B cell (primary cell): ENCODE data around the gene PDIA2. TPM values are rescaled to one million over a fixed set of nuclear protein-coding genes. Genes with fewer than 3 reads are reported as not detected.

Experiments
- ATAC-seq: fragments of 200-7000 bp; cut with Tn5 transposase; one replicate; pipeline ENCODE4 v1.10.0; 2021; ENCODE audit warnings: low read depth, mild to moderate bottlenecking, moderate number of reproducible peaks, moderate library complexity
- CTCF ChIA-PET: fragments of 350-600 bp; sonication (Branson Sonifier 250); formaldehyde crosslinking; loops from one replicate; lab custom pipeline; 2021; ENCODE audit warnings: antibody characterized with exemption, inconsistent platforms; lab: Charles Lee
- POLR2A ChIA-PET: fragments of 350-600 bp; sonication (Branson Sonifier 250); formaldehyde crosslinking; loops from one replicate; lab custom pipeline; 2021; ENCODE audit warnings: antibody characterized with exemption; lab: Charles Lee
- DNase-seq: peaks from one replicate; pipeline ENCODE4 v3.0.0; 2013
- H2AFZ ChIP-seq: 2 replicates; pipeline ENCODE4 v1.6.1; 2012; ENCODE audit warnings: mild to moderate bottlenecking, low read depth, low read length; ENCODE audit not compliant: insufficient read depth, poor library complexity, severe bottlenecking
- H3K27ac ChIP-seq, 2 donors: 1 replicate in 1 of 2; 2 replicates in 1 of 2; pipeline ENCODE4 v1.5.1; 2012 to 2013; ENCODE audit warnings: low read length in 2 of 2, mild to moderate bottlenecking in 2 of 2, moderate library complexity in 1 of 2
- H3K27me3 ChIP-seq, 4 experiments: fragments of 200-600 bp in 1 of 4; sonication (generic) in 1 of 4; replicated peaks in 1 of 4; 1 replicate in 2 of 4; 2 replicates in 2 of 4; pipeline versions ENCODE4 v1.6.1 to v1.7.0; 2013 to 2016; ENCODE audit warnings: low read length in 3 of 4, mild to moderate bottlenecking in 2 of 4, mixed read lengths in 1 of 4, moderate library complexity in 1 of 4; ENCODE audit not compliant: insufficient read depth in 4 of 4, control insufficient read depth in 3 of 4; ENCODE audit errors: control extremely low read depth in 1 of 4
- H3K36me3 ChIP-seq, 2 experiments: replicated peaks in 1 of 2; 1 replicate in 1 of 2; 2 replicates in 1 of 2; pipeline versions ENCODE4 v1.6.1 to v1.7.1; 2013; ENCODE audit warnings: low read length in 1 of 2; ENCODE audit not compliant: insufficient read depth in 2 of 2, control insufficient read depth in 1 of 2; ENCODE audit errors: control extremely low read depth in 1 of 2, extremely low read depth in 1 of 2
- H3K4me1 ChIP-seq, 2 donors: fragments of 200-600 bp in 1 of 2; sonication (generic) in 1 of 2; 1 replicate in 1 of 2; 2 replicates in 1 of 2; pipeline versions ENCODE4 v1.5.1 to v1.6.1; 2013 to 2017; ENCODE audit warnings: low read length in 2 of 2; ENCODE audit not compliant: control insufficient read depth in 2 of 2, insufficient read depth in 2 of 2
- H3K4me2 ChIP-seq: replicated peaks from 2 replicates; pipeline ENCODE3; 2012; ENCODE audit warnings: mild to moderate bottlenecking, low read depth, low read length; ENCODE audit not compliant: poor library complexity, severe bottlenecking
- H3K4me3 ChIP-seq, 5 experiments: fragments of 200-600 bp in 1 of 5; sonication (generic) in 1 of 5; 1 replicate in 3 of 5; 2 replicates in 2 of 5; pipeline versions ENCODE4 v1.5.1 to v1.7.0; 2011 to 2016; ENCODE audit warnings: low read length in 4 of 5, mild to moderate bottlenecking in 4 of 5, low read depth in 2 of 5, control low read depth in 1 of 5, moderate library complexity in 1 of 5; ENCODE audit not compliant: insufficient read depth in 1 of 5; ENCODE audit errors: control extremely low read depth in 1 of 5, extremely low read depth in 1 of 5
- H3K79me2 ChIP-seq: fragments of 200-600 bp; sonication (generic); one replicate; pipeline ENCODE4 v1.6.0; 2016; ENCODE audit warnings: low read length; ENCODE audit not compliant: control insufficient read depth, insufficient read depth
- H3K9ac ChIP-seq: fragments of 200-600 bp; sonication (generic); 2 replicates; pipeline ENCODE4 v1.6.1; 2017; ENCODE audit warnings: mild to moderate bottlenecking, low read length, moderate library complexity
- H3K9me3 ChIP-seq, 3 donors: one replicate each; pipeline versions ENCODE4 v1.6.1 to v1.7.1; 2013; ENCODE audit warnings: low read length in 2 of 3; ENCODE audit not compliant: control insufficient read depth in 2 of 3, insufficient read depth in 1 of 3; ENCODE audit errors: control extremely low read depth in 1 of 3
- H4K20me1 ChIP-seq: 2 replicates; pipeline ENCODE4 v1.6.0; 2012; ENCODE audit warnings: mild to moderate bottlenecking, low read length; ENCODE audit not compliant: insufficient read depth, control insufficient read depth, poor library complexity, severe bottlenecking
- H3K27ac Mint-ChIP-seq: one replicate; pipeline ENCODE4 v1.8.0; 2021; ENCODE audit warnings: mixed read lengths
- H3K27me3 Mint-ChIP-seq: one replicate; pipeline ENCODE4 v1.8.0; 2021; ENCODE audit warnings: mixed read lengths
- H3K4me1 Mint-ChIP-seq: one replicate; pipeline ENCODE4 v1.8.0; 2021; ENCODE audit warnings: mixed read lengths
- H3K4me3 Mint-ChIP-seq: one replicate; pipeline ENCODE4 v1.8.0; 2021; ENCODE audit warnings: mixed read lengths
- H3K9me3 Mint-ChIP-seq: one replicate; pipeline ENCODE4 v1.8.0; 2022; ENCODE audit warnings: mixed read lengths; ENCODE audit not compliant: insufficient read depth
- EZH2 ChIP-seq: IDR thresholded peaks from 2 replicates; pipeline ENCODE4 v1.6.1; 2012; ENCODE audit warnings: borderline replicate concordance, low read depth, mild to moderate bottlenecking, moderate library complexity, low read length; ENCODE audit not compliant: insufficient read depth, poor library complexity, severe bottlenecking
- WGBS: methylation state at CpG from one replicate; pipeline ENCODE4 v1.1.5; 2013; ENCODE audit warnings: missing lambda C conversion rate; ENCODE audit not compliant: insufficient coverage; 5-methylcytosine and 5-hydroxymethylcytosine counted together
- intact Hi-C: fragments of 100-400 bp; cut with micrococcal nuclease; formaldehyde crosslinking; loops from one replicate; pipeline ENCODE4 v1.10.0; 2022
- polyA plus RNA-seq: library from polyadenylated mRNA; depleted of rRNA; stranded (reverse); fragments of >200 nt; gene quantifications from 2 replicates; pipeline ENCODE4 v1.2.3, GENCODE V29; 2012
- total RNA-seq, 2 donors: library from RNA; stranded (reverse); fragments of 120-200 nt in 1 of 2; gene quantifications; 1 replicate in 1 of 2; 2 replicates in 1 of 2; pipeline versions ENCODE4 v1.2.3 to v1.2.4, GENCODE V29; 2013 to 2022
- TF ChIP-seq, protein P1 (sequence below): fragments of 200-600 bp; IDR thresholded peaks from one replicate; pipeline ENCODE4 v1.8.0; 2022; ENCODE audit warnings: antibody characterized with exemption, mild to moderate bottlenecking

The PDIA2 gene
- total and polyA plus RNA-seq, 2 donors (not counting 1 experiment from before 2014, with no cell fraction given), result 0.06 TPM; not detected in 1

GRCh38 chr16:290015-290680, 7.2 kb downstream of the PDIA2 start:
- no peaks in the 10 kb centered on the region for H3K4me1 Mint-ChIP-seq
- Histone ChIP-seq H3K9ac (no peak overlapping the region), H3K9me3 (peaks cover 0 to 6% (median 0%) of the 10 kb centered on the region in 3 donors), H3K4me3 (no peak overlapping the region), H3K27me3 (no peaks in the 10 kb centered on the region), H3K79me2 (no peaks in the 10 kb centered on the region), H2AFZ (no peak overlapping the region), H3K27ac (no peak overlapping the region), H3K4me1 (no peaks in the 10 kb centered on the region), H3K4me2 (no peak overlapping the region), H4K20me1 (peaks cover 8% of the 10 kb centered on the region), H3K36me3 (peaks cover 0 to 44% of the 10 kb centered on the region in 2 experiments)
- H3K4me3 Mint-ChIP-seq, result no peak overlapping the region
- DNase-seq (no peak), ATAC-seq (no peak)
- H3K27me3 Mint-ChIP-seq, result no peaks in the 10 kb centered on the region
- TF ChIP-seq EZH2, result no peak
- TF ChIP-seq, protein P1, sequence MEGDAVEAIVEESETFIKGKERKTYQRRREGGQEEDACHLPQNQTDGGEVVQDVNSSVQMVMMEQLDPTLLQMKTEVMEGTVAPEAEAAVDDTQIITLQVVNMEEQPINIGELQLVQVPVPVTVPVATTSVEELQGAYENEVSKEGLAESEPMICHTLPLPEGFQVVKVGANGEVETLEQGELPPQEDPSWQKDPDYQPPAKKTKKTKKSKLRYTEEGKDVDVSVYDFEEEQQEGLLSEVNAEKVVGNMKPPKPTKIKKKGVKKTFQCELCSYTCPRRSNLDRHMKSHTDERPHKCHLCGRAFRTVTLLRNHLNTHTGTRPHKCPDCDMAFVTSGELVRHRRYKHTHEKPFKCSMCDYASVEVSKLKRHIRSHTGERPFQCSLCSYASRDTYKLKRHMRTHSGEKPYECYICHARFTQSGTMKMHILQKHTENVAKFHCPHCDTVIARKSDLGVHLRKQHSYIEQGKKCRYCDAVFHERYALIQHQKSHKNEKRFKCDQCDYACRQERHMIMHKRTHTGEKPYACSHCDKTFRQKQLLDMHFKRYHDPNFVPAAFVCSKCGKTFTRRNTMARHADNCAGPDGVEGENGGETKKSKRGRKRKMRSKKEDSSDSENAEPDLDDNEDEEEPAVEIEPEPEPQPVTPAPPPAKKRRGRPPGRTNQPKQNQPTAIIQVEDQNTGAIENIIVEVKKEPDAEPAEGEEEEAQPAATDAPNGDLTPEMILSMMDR, result no peak
- no peaks in the 10 kb centered on the region for H3K9me3 Mint-ChIP-seq
- ChIA-PET POLR2A (no interaction called here), CTCF (no interaction called here)
- no peak overlapping the region for H3K27ac Mint-ChIP-seq
- 96% methylated on average over 25 of the region's 25 CpGs for WGBS
- intact Hi-C loops, result no loop called here

DNA sequence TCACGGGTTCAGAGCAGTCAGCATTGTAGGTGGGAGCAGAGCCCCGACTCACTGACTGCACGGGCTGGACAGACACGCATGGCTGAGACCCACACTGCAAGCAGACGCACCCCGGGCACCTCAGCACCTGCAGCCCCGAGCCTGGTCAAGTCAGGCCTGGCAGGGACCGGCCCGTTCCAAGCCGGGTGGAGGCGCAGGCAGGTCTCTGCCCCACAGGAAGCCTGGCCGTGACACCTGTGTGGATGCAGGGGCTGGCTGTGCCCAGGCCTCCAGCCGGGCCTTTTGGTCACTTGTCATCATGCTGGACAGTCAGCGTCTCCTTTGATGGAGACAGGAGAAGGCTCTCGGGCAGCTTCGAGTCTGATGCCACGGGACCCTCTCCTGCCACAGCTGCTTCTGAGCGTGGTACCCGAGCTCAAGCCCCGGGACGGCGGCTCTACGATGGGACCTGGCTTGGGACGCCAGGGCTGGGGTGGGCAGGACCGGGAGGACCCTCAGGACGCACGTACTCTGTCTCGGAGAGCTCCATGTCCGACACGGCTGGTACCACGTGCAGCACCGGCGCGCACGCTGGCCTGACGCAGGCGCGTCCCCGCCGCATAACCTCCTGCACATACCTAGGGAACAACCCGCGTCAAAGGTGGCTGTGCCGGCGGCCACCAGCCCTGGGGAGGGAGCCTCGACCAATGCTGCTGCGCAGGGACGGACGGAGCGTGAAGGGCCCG, 7.9 kb downstream of the PDIA2 start:
- H3K27ac ChIP-seq, result no peak overlapping the region
- POLR2A ChIA-PET, result no interaction called here
- no peak for TF ChIP-seq EZH2
- TF ChIP-seq, protein P1, result no peak
- H3K4me1 ChIP-seq, result no peaks in the 10 kb centered on the region
- intact Hi-C loops, result no loop called here
- no peaks in the 10 kb centered on the region for H3K9me3 Mint-ChIP-seq
- no peaks in the 10 kb centered on the region for H3K79me2 ChIP-seq
- H3K4me3 Mint-ChIP-seq, result no peak overlapping the region
- H3K27me3 ChIP-seq, result no peaks in the 10 kb centered on the region
- CTCF ChIA-PET, result no interaction called here
- no peaks in the 10 kb centered on the region for H3K27me3 Mint-ChIP-seq
- no peak overlapping the region for H3K4me3 ChIP-seq
- no peak overlapping the region for H3K9ac ChIP-seq
- H4K20me1 ChIP-seq, result peaks cover 8% of the 10 kb centered on the region
- H3K27ac Mint-ChIP-seq, result no peak overlapping the region
- H3K9me3 ChIP-seq, result peaks cover 0 to 6% (median 0%) of the 10 kb centered on the region in 3 donors
- DNase-seq (no peak), ATAC-seq (no peak)
- no peak overlapping the region for H2AFZ ChIP-seq
- peaks cover 0 to 44% of the 10 kb centered on the region in 2 experiments for H3K36me3 ChIP-seq
- no peaks in the 10 kb centered on the region for H3K4me1 Mint-ChIP-seq
- 97% methylated on average over 50 of the region's 50 CpGs for WGBS
- no peak overlapping the region for H3K4me2 ChIP-seq
